Endometrial microvascular endothelial cells (primary cell): ENCODE data around the gene UGT1A3. TPM values are rescaled to one million over a fixed set of nuclear protein-coding genes. Genes with fewer than 3 reads are reported as not detected.

ENCODE experiments used
- in situ Hi-C: cut with HindIII; loops from 2 replicates; pipeline ENCODE4 v1.10.0; 2017; ENCODE audit warnings: low sequenced_read_pairs, low pct_unique_long_range_greater_than_20kb; ENCODE audit errors: inconsistent ontology term
- total RNA-seq: library from RNA; depleted of rRNA; stranded (reverse); fragments of >200 nt; gene quantifications from one replicate; pipeline ENCODE4 v1.2.3, GENCODE V29; 2015; ENCODE audit errors: inconsistent ontology term

The UGT1A3 gene
- total RNA-seq, 1 donor from 2014 or later, result not detected

DNA sequence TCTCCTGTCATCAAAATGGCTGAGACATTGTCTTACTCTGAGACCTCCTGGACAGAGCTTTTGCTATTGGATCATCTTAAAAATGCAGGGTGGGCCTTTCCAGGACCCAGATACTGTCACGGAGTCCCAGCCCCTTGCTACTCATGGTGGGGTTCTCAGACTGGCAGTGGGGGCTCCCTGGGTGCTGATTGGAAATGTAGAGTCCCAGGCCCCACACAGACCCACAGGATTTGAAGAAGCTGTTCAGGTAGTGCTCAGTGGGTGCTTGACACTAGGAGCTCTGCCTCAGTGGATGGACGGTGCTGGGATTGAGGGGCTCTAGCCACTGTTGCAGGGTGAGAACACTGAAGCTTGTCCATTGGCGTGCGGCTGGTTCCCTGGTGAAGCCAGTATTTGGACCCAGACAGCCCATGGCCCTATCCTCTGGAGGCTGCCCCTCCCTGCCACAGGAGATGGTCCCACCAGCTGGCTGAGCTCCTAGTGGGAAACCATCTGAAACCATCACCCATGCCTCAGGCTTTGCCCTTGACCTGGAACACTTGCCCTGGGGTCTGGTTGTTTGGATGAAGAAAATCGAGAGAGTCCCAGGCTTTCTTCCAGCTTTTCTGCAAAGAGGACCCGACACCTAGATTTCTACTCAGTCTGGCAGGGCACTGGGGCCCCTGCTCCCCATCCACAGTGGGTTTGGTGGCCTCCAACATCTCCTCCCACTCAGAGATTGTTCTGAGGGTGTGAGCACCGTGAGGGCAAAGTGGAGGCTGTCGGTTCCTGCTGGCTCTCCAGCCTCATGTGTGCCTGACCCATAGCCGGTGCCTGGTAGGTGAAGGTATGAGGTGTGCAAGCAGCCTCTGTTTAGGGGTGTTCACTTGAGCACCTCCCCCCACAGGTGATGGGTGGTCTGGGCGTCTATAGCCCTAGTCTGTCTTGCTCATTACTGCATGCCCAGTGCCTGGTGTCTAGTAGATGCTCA is 79.4 kb downstream of the UGT1A3 start:
- in situ Hi-C loops, result no loop called here

DNA sequence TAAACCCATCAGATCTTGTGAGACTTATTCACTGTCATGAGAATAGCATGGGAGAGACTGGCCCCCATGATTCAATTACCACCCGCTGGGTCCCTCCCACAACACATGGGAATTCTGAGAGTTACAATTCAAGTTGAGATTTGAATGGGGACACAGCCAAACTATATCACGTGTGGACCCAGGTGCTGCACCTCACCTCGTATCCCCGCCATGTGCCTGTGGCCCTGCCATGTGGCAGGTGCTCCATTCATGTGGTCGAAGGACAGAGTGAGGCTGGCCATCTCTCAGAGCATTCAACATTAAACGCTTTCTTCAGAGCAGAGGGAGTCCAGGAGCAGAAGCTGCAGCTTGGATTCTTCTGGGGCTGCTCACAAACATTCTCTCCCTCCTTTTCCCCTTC is 81.5 kb downstream of the UGT1A3 start:
- in situ Hi-C loops, result no loop called here

DNA sequence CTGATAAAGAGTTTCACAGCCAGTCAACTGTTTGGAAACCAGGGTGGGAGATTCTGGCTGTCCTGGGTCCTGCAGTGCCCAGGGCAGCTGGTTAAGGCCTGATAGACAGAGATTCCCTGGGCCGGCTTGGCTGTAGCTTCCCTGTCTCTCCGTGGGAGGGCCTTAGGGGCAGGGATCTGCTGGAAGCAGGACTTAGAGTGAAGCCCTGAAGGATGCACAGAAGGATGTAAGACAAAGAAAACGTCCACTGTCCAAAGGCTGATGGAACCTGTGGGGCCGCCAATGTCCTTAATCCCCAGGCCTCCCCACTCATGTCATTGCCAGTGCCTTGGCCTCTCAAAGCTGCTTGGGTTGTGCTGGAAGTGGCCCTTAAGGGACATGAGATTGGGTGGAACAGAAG is 82.2 kb downstream of the UGT1A3 start:
- in situ Hi-C loops, result no loop called here

DNA sequence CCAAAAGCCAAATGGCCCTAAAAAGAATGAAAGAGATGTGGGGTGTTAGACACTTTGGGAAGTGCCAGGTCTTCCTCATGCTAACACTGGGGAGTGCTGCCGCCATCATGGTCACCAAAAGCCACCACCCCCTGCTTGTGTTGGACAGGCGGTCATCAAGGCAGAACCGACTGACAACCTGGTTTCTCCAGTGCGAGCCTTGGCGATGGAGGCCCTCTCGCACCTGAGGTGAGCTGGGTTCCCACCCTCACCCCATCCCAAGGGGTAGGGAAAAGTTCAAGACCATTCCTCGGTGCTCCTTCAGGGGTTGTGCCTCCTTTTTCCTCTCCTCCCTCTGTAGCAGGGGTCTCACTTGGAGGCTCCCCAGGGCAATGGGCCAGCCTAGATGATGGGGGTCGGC is 82.9 kb downstream of the UGT1A3 start:
- in situ Hi-C loops, result no loop called here

- in situ Hi-C loops, result no loop called here
These were observed 84.6 kb downstream of the UGT1A3 start for GRCh38 chr2:233813236-233814055.

DNA sequence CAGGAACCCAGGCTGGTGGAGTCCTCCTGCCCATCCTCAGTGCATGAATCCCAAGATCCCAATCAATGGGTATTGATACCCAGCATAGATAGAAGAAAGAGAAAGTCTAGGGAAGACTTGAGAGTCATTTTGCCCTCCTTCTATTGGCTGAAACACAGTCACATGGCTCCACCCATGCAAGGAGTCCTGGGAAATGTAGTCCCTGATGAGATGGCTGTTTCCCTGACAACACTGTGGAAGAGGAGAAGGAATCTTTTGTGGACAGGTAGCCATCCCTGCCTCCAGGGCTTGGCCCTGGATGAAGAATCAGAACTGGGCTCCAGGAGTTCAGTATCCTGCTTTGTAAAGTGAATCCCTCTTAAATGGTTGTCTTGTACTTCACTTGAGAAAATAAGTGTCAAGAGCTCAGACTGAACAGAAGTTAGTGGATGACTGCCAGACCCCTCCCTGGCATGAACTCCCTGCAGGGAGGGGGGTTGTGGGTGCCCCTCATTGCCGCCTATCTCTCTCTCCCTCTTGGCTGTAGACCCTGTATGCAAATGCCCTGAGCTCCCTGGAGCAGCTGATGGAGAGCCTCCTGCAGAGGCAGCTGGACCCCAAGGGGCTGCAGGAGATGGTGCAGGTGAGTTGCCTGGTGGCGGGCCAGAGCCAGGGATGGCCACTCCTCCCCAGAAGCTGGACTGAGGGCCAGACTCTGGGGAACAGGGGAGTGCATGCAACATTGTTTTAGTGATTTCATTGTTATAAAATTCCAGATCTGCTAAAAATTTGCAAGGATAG is 85.4 kb downstream of the UGT1A3 start:
- in situ Hi-C loops, result no loop called here

DNA sequence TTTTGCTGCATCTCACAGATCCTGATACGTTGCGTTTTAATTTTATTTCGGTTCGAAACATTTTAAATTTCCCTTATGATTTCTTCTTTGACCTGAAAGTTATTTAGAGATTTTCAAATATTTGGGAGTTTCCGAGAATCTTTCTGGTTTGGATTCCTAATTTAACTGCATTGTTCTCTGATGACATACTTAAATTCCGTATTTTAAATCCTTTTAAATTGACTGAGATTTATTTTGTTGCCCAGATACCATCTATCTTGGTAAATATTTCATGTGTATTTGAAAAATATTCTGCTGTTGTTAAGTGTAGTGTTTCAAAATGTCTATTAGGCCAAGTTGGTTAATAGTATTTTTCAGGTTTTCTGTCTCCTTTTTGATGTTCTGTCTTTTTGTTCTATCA is 87.0 kb downstream of the UGT1A3 start:
- in situ Hi-C loops, result no loop called here

DNA sequence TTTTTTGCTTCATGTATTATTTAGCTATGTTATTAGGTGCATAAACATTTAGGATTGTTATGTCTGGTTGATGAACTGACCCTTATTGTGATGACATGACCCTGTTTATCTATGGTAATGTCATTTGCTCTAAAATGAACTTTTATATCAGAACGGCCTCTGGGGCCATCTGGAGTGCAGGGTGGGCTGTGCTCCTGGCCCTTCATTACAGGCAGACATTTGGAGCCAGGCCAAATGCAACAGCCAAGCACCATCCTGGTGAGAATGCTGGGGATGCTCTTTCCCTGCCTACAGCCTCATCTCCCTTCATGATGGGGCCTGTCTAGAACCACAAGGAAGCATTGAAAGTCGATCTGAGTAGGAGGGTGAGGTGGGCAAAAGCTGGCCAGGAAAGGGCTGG is 87.5 kb downstream of the UGT1A3 start:
- in situ Hi-C loops, result no loop called here

DNA sequence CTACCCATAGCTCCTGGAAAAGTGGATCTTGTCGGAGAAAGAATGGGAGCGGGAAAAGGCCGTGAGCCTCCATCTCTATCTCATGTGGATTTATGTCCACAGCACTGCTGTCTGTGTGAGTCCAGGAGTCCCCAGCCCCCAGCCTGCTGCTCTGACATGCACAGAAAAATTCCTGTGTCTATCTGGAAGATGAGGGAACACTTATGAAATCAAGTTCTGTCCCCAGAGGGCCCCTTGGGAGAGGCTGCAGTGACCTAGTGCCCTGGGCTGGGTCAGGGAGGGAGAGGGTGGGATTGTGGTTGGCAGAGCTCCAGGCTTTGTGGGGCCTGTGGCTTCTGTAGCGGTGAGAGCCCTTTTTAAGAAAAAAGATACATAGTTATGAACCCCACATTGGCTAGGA is 87.9 kb downstream of the UGT1A3 start:
- in situ Hi-C loops, result no loop called here

GRCh38 chr2:233817361-233817911 is 88.6 kb downstream of the UGT1A3 start:
- in situ Hi-C loops, result no loop called here

DNA sequence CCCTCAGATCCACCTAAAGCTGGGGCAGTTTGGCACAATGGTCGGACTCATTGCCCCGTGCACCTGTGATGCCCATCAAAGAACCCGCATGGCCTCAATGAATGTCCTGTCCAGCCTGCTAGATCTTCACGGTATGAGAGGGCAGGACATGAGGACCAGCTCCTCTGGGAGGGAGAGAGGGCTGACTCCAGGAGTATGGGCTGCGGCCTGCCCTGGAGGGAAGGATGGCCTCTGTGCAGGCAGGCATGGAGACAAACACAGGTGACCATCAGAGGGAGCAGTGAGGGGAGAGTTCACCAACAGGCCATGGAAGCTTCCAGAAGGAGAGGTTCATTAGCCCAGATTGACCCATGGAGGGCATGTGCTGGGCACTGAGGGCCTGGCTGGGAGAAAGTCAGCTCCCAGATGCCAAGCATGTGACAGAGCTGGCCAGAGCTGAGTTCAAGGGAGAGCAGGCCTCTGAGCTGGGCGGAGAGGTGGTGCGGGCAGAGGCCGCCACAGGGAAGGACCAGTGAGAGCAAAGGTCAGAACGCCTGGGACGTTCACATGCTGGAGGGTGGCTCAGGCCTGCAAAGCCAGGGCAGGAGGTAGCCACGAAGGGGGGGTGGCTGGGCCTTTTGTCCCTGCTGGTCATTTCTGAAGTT is 89.3 kb downstream of the UGT1A3 start:
- in situ Hi-C loops, result no loop called here

- in situ Hi-C loops, result no loop called here
These were observed 90.1 kb downstream of the UGT1A3 start for GRCh38 chr2:233818639-233819621.

DNA sequence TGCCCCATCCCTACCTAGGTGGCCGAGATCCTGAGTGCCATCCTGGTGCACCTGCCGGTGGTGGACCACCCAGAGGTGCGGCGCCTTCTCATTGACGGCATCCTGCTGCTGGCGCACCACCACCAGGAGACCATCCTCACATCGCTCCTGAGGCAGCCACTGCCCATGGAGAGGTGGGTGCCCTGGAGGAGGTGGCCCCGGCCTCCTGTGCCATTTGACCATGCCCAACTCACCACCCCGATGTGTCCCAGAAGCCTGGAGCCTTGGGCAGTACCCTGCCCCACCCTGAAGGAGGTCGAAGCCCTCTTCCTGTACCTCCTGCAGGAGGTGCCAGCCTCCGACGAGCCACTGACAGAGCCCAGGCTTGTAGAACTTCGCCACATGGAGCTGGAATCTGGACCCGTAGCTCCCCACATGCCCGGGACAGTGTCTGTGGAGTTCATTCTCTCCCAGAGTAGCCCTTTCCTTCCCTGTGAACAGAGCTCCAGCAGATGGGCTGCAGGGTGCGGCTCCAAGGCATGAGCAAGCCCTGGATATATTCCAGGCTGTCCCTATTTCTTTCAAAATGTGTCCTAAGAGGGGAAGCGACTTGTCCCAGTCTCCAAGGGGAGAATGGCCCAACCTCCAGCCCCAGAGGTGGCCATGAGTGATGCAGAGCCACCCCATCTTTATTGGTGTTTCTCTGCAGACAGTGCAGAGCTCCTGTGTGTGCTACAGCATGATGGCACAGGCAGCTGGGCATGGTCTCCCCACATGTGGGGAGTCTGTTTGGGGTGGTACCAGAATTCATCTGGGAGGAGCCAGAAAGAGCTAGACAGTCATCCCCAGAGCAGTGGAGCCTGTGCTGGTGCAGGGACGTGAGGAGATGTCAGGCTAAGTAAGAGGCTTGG is 91.3 kb downstream of the UGT1A3 start:
- in situ Hi-C loops, result no loop called here

GRCh38 chr2:233820774-233821105 is 91.9 kb downstream of the UGT1A3 start:
- in situ Hi-C loops, result no loop called here

GRCh38 chr2:233821196-233821595 is 92.4 kb downstream of the UGT1A3 start:
- in situ Hi-C loops, result no loop called here

- in situ Hi-C loops, result no loop called here
These were observed 92.9 kb downstream of the UGT1A3 start for GRCh38 chr2:233821709-233822100.
